Measurements from ENCODE around the gene CALHM5. TPM values are rescaled to one million over a fixed set of nuclear protein-coding genes. Genes with fewer than 3 reads are reported as not detected.

CALHM5 gene
- total RNA-seq, 1 donor from 2014 or later, result 0.05 TPM

- no peak for DNase-seq (ENCODE audit: low spot score, unreplicated experiment)
- H3K9me3 Mint-ChIP-seq (ENCODE audit: low read depth), result peaks cover 3% of the 10 kb centered on the region
- H3K27me3 Mint-ChIP-seq, result no peaks in the 10 kb centered on the region
- TF ChIP-seq CTCF (IDR thresholded peaks at IDR 0.05; ENCODE audit: unreplicated experiment), result no peak
- H3K4me3 Mint-ChIP-seq (ENCODE audit: low read depth), result no peak overlapping the region
- H3K36me3 Mint-ChIP-seq (ENCODE audit: insufficient read depth), result no peaks in the 10 kb centered on the region
- no peak overlapping the region for H3K27ac Mint-ChIP-seq
- no peaks in the 10 kb centered on the region for H3K4me1 Mint-ChIP-seq (ENCODE audit: low read depth)
Observed at GRCh38 chr6:116476002-116476678, 35.3 kb upstream of the CALHM5 start.

GRCh38 chr6:116482780-116483179 lies 28.7 kb upstream of the CALHM5 start:
- Mint-ChIP-seq H3K4me1 (ENCODE audit: low read depth) (peaks cover 20% of the 10 kb centered on the region), H3K36me3 (ENCODE audit: insufficient read depth) (no peaks in the 10 kb centered on the region), H3K4me3 (ENCODE audit: low read depth) (no peak overlapping the region), H3K27me3 (peaks cover 3% of the 10 kb centered on the region), H3K9me3 (ENCODE audit: low read depth) (peaks cover 3% of the 10 kb centered on the region), H3K27ac (no peak overlapping the region)
- no peak for DNase-seq (ENCODE audit: low spot score, unreplicated experiment)
- no peak for TF ChIP-seq CTCF (IDR thresholded peaks at IDR 0.05; ENCODE audit: unreplicated experiment)

DNA sequence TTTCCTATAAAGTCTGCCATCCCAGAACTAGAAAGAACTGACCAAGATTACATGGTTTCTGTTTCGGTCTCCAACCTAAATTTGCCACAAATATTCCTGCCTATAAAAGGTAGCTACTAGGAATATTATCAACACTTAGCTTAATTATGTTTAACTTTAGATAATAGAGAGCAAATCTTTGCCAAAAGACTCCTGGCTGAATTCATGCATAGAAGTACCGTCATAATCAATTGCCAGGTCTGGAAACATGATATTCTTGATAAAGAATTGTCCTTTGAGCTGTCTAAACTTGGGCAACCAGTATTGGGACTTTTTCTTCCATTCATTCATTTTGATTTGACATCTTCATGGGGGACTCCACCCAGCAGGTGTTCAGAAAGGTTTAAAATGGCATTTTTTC lies 27.8 kb upstream of the CALHM5 start:
- no peak overlapping the region for H3K4me3 Mint-ChIP-seq (ENCODE audit: low read depth)
- TF ChIP-seq CTCF (IDR thresholded peaks at IDR 0.05; ENCODE audit: unreplicated experiment), result no peak
- H3K9me3 Mint-ChIP-seq (ENCODE audit: low read depth), result peaks cover 1% of the 10 kb centered on the region
- peaks cover 20% of the 10 kb centered on the region for H3K4me1 Mint-ChIP-seq (ENCODE audit: low read depth)
- H3K27me3 Mint-ChIP-seq, result peaks cover 3% of the 10 kb centered on the region
- H3K27ac Mint-ChIP-seq, result peak overlapping the region; percentile 69
- no peak for DNase-seq (ENCODE audit: low spot score, unreplicated experiment)
- no peaks in the 10 kb centered on the region for H3K36me3 Mint-ChIP-seq (ENCODE audit: insufficient read depth)

GRCh38 chr6:116485559-116486184 lies 25.8 kb upstream of the CALHM5 start:
- no peak overlapping the region for H3K27ac Mint-ChIP-seq
- H3K27me3 Mint-ChIP-seq, result peaks cover 3% of the 10 kb centered on the region
- H3K4me1 Mint-ChIP-seq (ENCODE audit: low read depth), result peaks cover 20% of the 10 kb centered on the region
- DNase-seq (ENCODE audit: low spot score, unreplicated experiment), result no peak
- TF ChIP-seq CTCF (IDR thresholded peaks at IDR 0.05; ENCODE audit: unreplicated experiment), result no peak
- no peaks in the 10 kb centered on the region for H3K36me3 Mint-ChIP-seq (ENCODE audit: insufficient read depth)
- no peak overlapping the region for H3K4me3 Mint-ChIP-seq (ENCODE audit: low read depth)
- peaks cover 4% of the 10 kb centered on the region for H3K9me3 Mint-ChIP-seq (ENCODE audit: low read depth)

GRCh38 chr6:116491610-116492330 lies 19.7 kb upstream of the CALHM5 start:
- no peaks in the 10 kb centered on the region for H3K36me3 Mint-ChIP-seq (ENCODE audit: insufficient read depth)
- no peak for DNase-seq (ENCODE audit: low spot score, unreplicated experiment)
- peaks cover 6% of the 10 kb centered on the region for H3K9me3 Mint-ChIP-seq (ENCODE audit: low read depth)
- H3K4me3 Mint-ChIP-seq (ENCODE audit: low read depth), result no peak overlapping the region
- no peaks in the 10 kb centered on the region for H3K4me1 Mint-ChIP-seq (ENCODE audit: low read depth)
- H3K27me3 Mint-ChIP-seq, result no peaks in the 10 kb centered on the region
- no peak overlapping the region for H3K27ac Mint-ChIP-seq
- no peak for TF ChIP-seq CTCF (IDR thresholded peaks at IDR 0.05; ENCODE audit: unreplicated experiment)
